ENCODE results near the gene CDK2AP2. TPM values are rescaled to one million over a fixed set of nuclear protein-coding genes. Genes with fewer than 3 reads are reported as not detected.

Gene CDK2AP2
- polyA plus RNA-seq, 2 of the 4 experiments (the other 2 are of a cell fraction): 36.6 to 53.1 TPM

- Histone ChIP-seq H3K4me2 (no peak overlapping the region), H3K9me3 (no peaks in the 10 kb centered on the region), H3K4me1 (no peaks in the 10 kb centered on the region), H3K27ac (no peak overlapping the region), H3K4me3 (no peak overlapping the region)
- TF ChIP-seq REST (IDR thresholded peaks at IDR 0.05) (no peak), NPAS2 (CRISPR knock-in tag; IDR thresholded peaks at IDR 0.05; ENCODE audit: borderline replicate concordance) (no peak), MYC (IDR thresholded peaks at IDR 0.05; ENCODE audit: borderline replicate concordance, low read length) (no peak), JUN (IDR thresholded peaks at IDR 0.05) (no peak), MAFK (IDR thresholded peaks at IDR 0.05; ENCODE audit: partially characterized antibody) (no peak), EP300 (IDR thresholded peaks at IDR 0.05) (no peak), ESRRA (IDR thresholded peaks at IDR 0.05; ENCODE audit: borderline replicate concordance, low read length) (no peak), RNF2 (IDR thresholded peaks at IDR 0.05; ENCODE audit: borderline replicate concordance, low read depth) (no peak), FOSB (CRISPR knock-in tag; IDR thresholded peaks at IDR 0.05) (no peak), BCL3 (IDR thresholded peaks at IDR 0.05) (no peak), POLR2AphosphoS2 (conservative IDR thresholded peaks at IDR 0.05; ENCODE audit: low read length) (no peak), HOXA7 (CRISPR knock-in tag; IDR thresholded peaks at IDR 0.05) (no peak), HES2 (IDR thresholded peaks at IDR 0.05) (no peak), GATA3 (IDR thresholded peaks at IDR 0.05; ENCODE audit: borderline replicate concordance) (no peak), SREBF2 (IDR thresholded peaks at IDR 0.05) (no peak)
- TF ChIP-seq, protein P1, sequence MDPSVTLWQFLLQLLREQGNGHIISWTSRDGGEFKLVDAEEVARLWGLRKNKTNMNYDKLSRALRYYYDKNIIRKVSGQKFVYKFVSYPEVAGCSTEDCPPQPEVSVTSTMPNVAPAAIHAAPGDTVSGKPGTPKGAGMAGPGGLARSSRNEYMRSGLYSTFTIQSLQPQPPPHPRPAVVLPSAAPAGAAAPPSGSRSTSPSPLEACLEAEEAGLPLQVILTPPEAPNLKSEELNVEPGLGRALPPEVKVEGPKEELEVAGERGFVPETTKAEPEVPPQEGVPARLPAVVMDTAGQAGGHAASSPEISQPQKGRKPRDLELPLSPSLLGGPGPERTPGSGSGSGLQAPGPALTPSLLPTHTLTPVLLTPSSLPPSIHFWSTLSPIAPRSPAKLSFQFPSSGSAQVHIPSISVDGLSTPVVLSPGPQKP (IDR thresholded peaks at IDR 0.05; ENCODE audit: low read depth, low read length): no peak
- ChIA-PET CTCF (interaction anchor here (1.2 to 3.3 kb wide), 3 partner anchors 10 to 27 kb away, joined by 3 to 11 read pairs (median 5); no protein-coding TSS in a partner anchor), POLR2A (no interaction called here)
- no peak for ATAC-seq
- FAIRE-seq: no peak
- no peak for DNase-seq (ENCODE audit: low read depth in 1 of 2, low spot score in 1 of 2)
- WGBS (ENCODE audit: missing lambda C conversion rate): 93% methylated on average over 11 of the region's 12 CpGs
Measured at GRCh38 chr11:67457453-67457852, 50.5 kb downstream of the CDK2AP2 start.

Small RNAs within 50 kb of the gene (small RNA-seq; reads per million reads assigned to genes)
- 0 reads per million in 6 experiments for gene MIR6752

Other genes with a start within 250 kb of the CDK2AP2 start
- gene GRK2, start 241.7 kb downstream of the CDK2AP2 start, polyA plus RNA-seq (2011; rRNA removed): 20.1 and 20.5 TPM in 2 replicates
- 27.0 to 29.7 TPM (median 29.5 TPM) in 3 replicates for gene GRK2, start 241.7 kb downstream of the CDK2AP2 start, polyA plus RNA-seq (2017; fragmentation: RNase III; extraction: RNeasy Plus Mini Kit Qiagen cat#74134 plus additional on column Dnase treatment)
- 15.4 and 17.0 TPM in 2 replicates for gene ANKRD13D, start 218.9 kb downstream of the CDK2AP2 start, polyA plus RNA-seq (2011; rRNA removed)
- gene ANKRD13D, start 218.9 kb downstream of the CDK2AP2 start, polyA plus RNA-seq (2017; fragmentation: RNase III; extraction: RNeasy Plus Mini Kit Qiagen cat#74134 plus additional on column Dnase treatment): 22.5 to 24.5 TPM (median 24.2 TPM) in 3 replicates
- gene SSH3, start 204.6 kb downstream of the CDK2AP2 start, polyA plus RNA-seq (2011; rRNA removed): 13.7 and 13.9 TPM in 2 replicates
- 18.6 to 24.1 TPM (median 23.8 TPM) in 3 replicates for gene SSH3, start 204.6 kb downstream of the CDK2AP2 start, polyA plus RNA-seq (2017; fragmentation: RNase III; extraction: RNeasy Plus Mini Kit Qiagen cat#74134 plus additional on column Dnase treatment)
- gene POLD4, start 154.6 kb downstream of the CDK2AP2 start, polyA plus RNA-seq (2011; rRNA removed): 140 and 157 TPM in 2 replicates
- gene POLD4, start 154.6 kb downstream of the CDK2AP2 start, polyA plus RNA-seq (2017; fragmentation: RNase III; extraction: RNeasy Plus Mini Kit Qiagen cat#74134 plus additional on column Dnase treatment): 131 to 159 TPM (median 148 TPM) in 3 replicates
- gene CLCF1, start 134.6 kb downstream of the CDK2AP2 start, polyA plus RNA-seq (2011; rRNA removed): 23.9 and 25.8 TPM in 2 replicates
- gene CLCF1, start 134.6 kb downstream of the CDK2AP2 start, polyA plus RNA-seq (2017; fragmentation: RNase III; extraction: RNeasy Plus Mini Kit Qiagen cat#74134 plus additional on column Dnase treatment): 31.0 to 37.1 TPM (median 36.0 TPM) in 3 replicates
- 19.0 and 19.6 TPM in 2 replicates for gene RAD9A, start 116.2 kb downstream of the CDK2AP2 start, polyA plus RNA-seq (2011; rRNA removed)
- 41.6 to 43.7 TPM (median 43.0 TPM) in 3 replicates for gene RAD9A, start 116.2 kb downstream of the CDK2AP2 start, polyA plus RNA-seq (2017; fragmentation: RNase III; extraction: RNeasy Plus Mini Kit Qiagen cat#74134 plus additional on column Dnase treatment)
- gene PPP1CA, start 106.3 kb downstream of the CDK2AP2 start, polyA plus RNA-seq (2011; rRNA removed): 174 and 178 TPM in 2 replicates
- gene PPP1CA, start 106.3 kb downstream of the CDK2AP2 start, polyA plus RNA-seq (2017; fragmentation: RNase III; extraction: RNeasy Plus Mini Kit Qiagen cat#74134 plus additional on column Dnase treatment): 200 to 208 TPM (median 205 TPM) in 3 replicates
- gene TBC1D10C, start 104.1 kb downstream of the CDK2AP2 start, polyA plus RNA-seq (2011; rRNA removed): not detected in 2 replicates
- gene TBC1D10C, start 104.1 kb downstream of the CDK2AP2 start, polyA plus RNA-seq (2017; fragmentation: RNase III; extraction: RNeasy Plus Mini Kit Qiagen cat#74134 plus additional on column Dnase treatment): 0.08 TPM in 1 of 3 replicates, not detected in the others
- gene CARNS1, start 92.5 kb downstream of the CDK2AP2 start, polyA plus RNA-seq (2011; rRNA removed): 0.08 and 0.15 TPM in 2 replicates
- 0.09 to 0.12 TPM (median 0.10 TPM) in 3 replicates for gene CARNS1, start 92.5 kb downstream of the CDK2AP2 start, polyA plus RNA-seq (2017; fragmentation: RNase III; extraction: RNeasy Plus Mini Kit Qiagen cat#74134 plus additional on column Dnase treatment)
- gene RPS6KB2, start 79.7 kb downstream of the CDK2AP2 start, polyA plus RNA-seq (2011; rRNA removed): 34.6 and 40.9 TPM in 2 replicates
- gene RPS6KB2, start 79.7 kb downstream of the CDK2AP2 start, polyA plus RNA-seq (2017; fragmentation: RNase III; extraction: RNeasy Plus Mini Kit Qiagen cat#74134 plus additional on column Dnase treatment): 45.4 to 49.2 TPM (median 47.9 TPM) in 3 replicates
- 0.19 and 0.34 TPM in 2 replicates for gene PTPRCAP, start 70.5 kb downstream of the CDK2AP2 start, polyA plus RNA-seq (2011; rRNA removed)
- gene PTPRCAP, start 70.5 kb downstream of the CDK2AP2 start, polyA plus RNA-seq (2017; fragmentation: RNase III; extraction: RNeasy Plus Mini Kit Qiagen cat#74134 plus additional on column Dnase treatment): 0.25 to 0.56 TPM (median 0.36 TPM) in 3 replicates
- 34.6 and 38.0 TPM in 2 replicates for gene CORO1B, start 64.7 kb downstream of the CDK2AP2 start, polyA plus RNA-seq (2011; rRNA removed)
- gene CORO1B, start 64.7 kb downstream of the CDK2AP2 start, polyA plus RNA-seq (2017; fragmentation: RNase III; extraction: RNeasy Plus Mini Kit Qiagen cat#74134 plus additional on column Dnase treatment): 37.9 to 46.0 TPM (median 44.2 TPM) in 3 replicates
- not detected in 2 replicates for gene GPR152, start 55.4 kb downstream of the CDK2AP2 start, polyA plus RNA-seq (2011; rRNA removed)
- gene GPR152, start 55.4 kb downstream of the CDK2AP2 start, polyA plus RNA-seq (2017; fragmentation: RNase III; extraction: RNeasy Plus Mini Kit Qiagen cat#74134 plus additional on column Dnase treatment): not detected in 3 replicates
- not detected in 2 replicates for gene CABP4, start 52.8 kb downstream of the CDK2AP2 start, polyA plus RNA-seq (2011; rRNA removed)
- gene CABP4, start 52.8 kb downstream of the CDK2AP2 start, polyA plus RNA-seq (2017; fragmentation: RNase III; extraction: RNeasy Plus Mini Kit Qiagen cat#74134 plus additional on column Dnase treatment): not detected in 3 replicates
- gene TMEM134, start 38.9 kb downstream of the CDK2AP2 start, polyA plus RNA-seq (2011; rRNA removed): 18.1 and 18.8 TPM in 2 replicates
- gene TMEM134, start 38.9 kb downstream of the CDK2AP2 start, polyA plus RNA-seq (2017; fragmentation: RNase III; extraction: RNeasy Plus Mini Kit Qiagen cat#74134 plus additional on column Dnase treatment): 18.0 to 20.6 TPM (median 18.9 TPM) in 3 replicates
- gene AIP, start 25.1 kb downstream of the CDK2AP2 start, polyA plus RNA-seq (2011; rRNA removed): 50.8 and 56.3 TPM in 2 replicates
- gene AIP, start 25.1 kb downstream of the CDK2AP2 start, polyA plus RNA-seq (2017; fragmentation: RNase III; extraction: RNeasy Plus Mini Kit Qiagen cat#74134 plus additional on column Dnase treatment): 57.1 to 74.1 TPM (median 68.8 TPM) in 3 replicates
- gene PITPNM1, start 2.8 kb downstream of the CDK2AP2 start, polyA plus RNA-seq (2011; rRNA removed): 13.0 and 14.2 TPM in 2 replicates
- 32.6 to 42.0 TPM (median 36.4 TPM) in 3 replicates for gene PITPNM1, start 2.8 kb downstream of the CDK2AP2 start, polyA plus RNA-seq (2017; fragmentation: RNase III; extraction: RNeasy Plus Mini Kit Qiagen cat#74134 plus additional on column Dnase treatment)
- gene CABP2, start 15.3 kb upstream of the CDK2AP2 start, polyA plus RNA-seq (2011; rRNA removed): not detected in 2 replicates
- gene CABP2, start 15.3 kb upstream of the CDK2AP2 start, polyA plus RNA-seq (2017; fragmentation: RNase III; extraction: RNeasy Plus Mini Kit Qiagen cat#74134 plus additional on column Dnase treatment): not detected in 3 replicates
- gene GSTP1, start 75.7 kb upstream of the CDK2AP2 start, polyA plus RNA-seq (2011; rRNA removed): 1,034 and 1,447 TPM in 2 replicates
- gene GSTP1, start 75.7 kb upstream of the CDK2AP2 start, polyA plus RNA-seq (2017; fragmentation: RNase III; extraction: RNeasy Plus Mini Kit Qiagen cat#74134 plus additional on column Dnase treatment): 971 to 1,024 TPM (median 991 TPM) in 3 replicates
- gene NDUFV1, start 98.8 kb upstream of the CDK2AP2 start, polyA plus RNA-seq (2011; rRNA removed): 78.8 and 95.1 TPM in 2 replicates
- gene NDUFV1, start 98.8 kb upstream of the CDK2AP2 start, polyA plus RNA-seq (2017; fragmentation: RNase III; extraction: RNeasy Plus Mini Kit Qiagen cat#74134 plus additional on column Dnase treatment): 163 to 176 TPM (median 164 TPM) in 3 replicates
- 1.8 and 2.6 TPM in 2 replicates for gene NUDT8, start 121.8 kb upstream of the CDK2AP2 start, polyA plus RNA-seq (2011; rRNA removed)
- 5.4 to 7.8 TPM (median 5.6 TPM) in 3 replicates for gene NUDT8, start 121.8 kb upstream of the CDK2AP2 start, polyA plus RNA-seq (2017; fragmentation: RNase III; extraction: RNeasy Plus Mini Kit Qiagen cat#74134 plus additional on column Dnase treatment)
- gene TBX10, start 131.6 kb upstream of the CDK2AP2 start, polyA plus RNA-seq (2011; rRNA removed): not detected in 2 replicates
- not detected in 3 replicates for gene TBX10, start 131.6 kb upstream of the CDK2AP2 start, polyA plus RNA-seq (2017; fragmentation: RNase III; extraction: RNeasy Plus Mini Kit Qiagen cat#74134 plus additional on column Dnase treatment)
- 1.4 and 1.8 TPM in 2 replicates for gene ACY3, start 142.6 kb upstream of the CDK2AP2 start, polyA plus RNA-seq (2011; rRNA removed)
- gene ACY3, start 142.6 kb upstream of the CDK2AP2 start, polyA plus RNA-seq (2017; fragmentation: RNase III; extraction: RNeasy Plus Mini Kit Qiagen cat#74134 plus additional on column Dnase treatment): 0.62 to 1.1 TPM (median 1.0 TPM) in 3 replicates
- not detected in 2 replicates for gene ALDH3B2, start 166.5 kb upstream of the CDK2AP2 start, polyA plus RNA-seq (2011; rRNA removed)
- not detected in 3 replicates for gene ALDH3B2, start 166.5 kb upstream of the CDK2AP2 start, polyA plus RNA-seq (2017; fragmentation: RNase III; extraction: RNeasy Plus Mini Kit Qiagen cat#74134 plus additional on column Dnase treatment)